H9 (cell line): ENCODE data around the gene TMEM132C. TPM values are rescaled to one million over a fixed set of nuclear protein-coding genes. Genes with fewer than 3 reads are reported as not detected.

Experiments used
- DNase-seq: peaks from one replicate; pipeline ENCODE4 v3.0.0-alpha.2; 2017
- H2AFZ ChIP-seq: one replicate; pipeline ENCODE4 v1.6.1; 2013; ENCODE audit warnings: mild to moderate bottlenecking, low read length, control low read depth, moderate library complexity
- H2AK5ac ChIP-seq: 2 replicates; pipeline ENCODE4 v1.6.1; 2013; ENCODE audit warnings: low read length, control low read depth, mixed read lengths; ENCODE audit not compliant: insufficient read length
- H2BK120ac ChIP-seq: one replicate; pipeline ENCODE4 v1.6.1; 2013; ENCODE audit warnings: low read depth, mild to moderate bottlenecking, low read length, control low read depth, inconsistent platforms; ENCODE audit not compliant: poor library complexity, severe bottlenecking
- H2BK12ac ChIP-seq: 2 replicates; pipeline ENCODE4 v1.6.1; 2013; ENCODE audit warnings: low read length, control low read depth, mixed read lengths, low read depth; ENCODE audit not compliant: insufficient read length
- H2BK15ac ChIP-seq: 2 replicates; pipeline ENCODE4 v1.6.1; 2013; ENCODE audit warnings: low read depth, low read length, control low read depth
- H2BK20ac ChIP-seq: one replicate; pipeline ENCODE4 v1.6.1; 2013; ENCODE audit warnings: low read depth, mild to moderate bottlenecking, low read length, control low read depth, inconsistent platforms; ENCODE audit not compliant: poor library complexity, severe bottlenecking
- H2BK5ac ChIP-seq: 2 replicates; pipeline ENCODE4 v1.6.1; 2013; ENCODE audit warnings: low read length, control low read depth, mixed read lengths; ENCODE audit not compliant: insufficient read length
- H3K14ac ChIP-seq: 2 replicates; pipeline ENCODE4 v1.6.1; 2013; ENCODE audit warnings: low read length, control low read depth; ENCODE audit not compliant: insufficient read depth
- H3K18ac ChIP-seq: 2 replicates; pipeline ENCODE4 v1.6.1; 2013; ENCODE audit warnings: low read depth, mild to moderate bottlenecking, mixed read lengths, low read length, control low read depth; ENCODE audit not compliant: insufficient read length
- H3K23ac ChIP-seq: 2 replicates; pipeline ENCODE4 v1.6.1; 2013; ENCODE audit warnings: low read length, control low read depth, mixed read lengths, low read depth; ENCODE audit not compliant: insufficient read length
- H3K23me2 ChIP-seq: 2 replicates; pipeline ENCODE4 v1.6.1; 2013; ENCODE audit warnings: low read depth, mild to moderate bottlenecking, mixed read lengths, low read length, control low read depth; ENCODE audit not compliant: insufficient read length, poor library complexity, severe bottlenecking
- H3K27ac ChIP-seq: 2 replicates; pipeline ENCODE4 v1.5.1; 2013; ENCODE audit warnings: low read length, control low read depth, mixed read lengths, low read depth; ENCODE audit not compliant: insufficient read length
- H3K27me3 ChIP-seq: 2 replicates; pipeline ENCODE4 v1.6.1; 2013; ENCODE audit warnings: low read length, control low read depth, inconsistent platforms; ENCODE audit not compliant: insufficient read depth
- H3K4ac ChIP-seq: 2 replicates; pipeline ENCODE4 v1.6.1; 2013; ENCODE audit warnings: low read depth, mild to moderate bottlenecking, control low read depth, inconsistent platforms, low read length, moderate library complexity
- H3K4me1 ChIP-seq: 2 replicates; pipeline ENCODE4 v1.6.1; 2013; ENCODE audit warnings: low read length, control low read depth, inconsistent platforms; ENCODE audit not compliant: insufficient read depth
- H3K4me2 ChIP-seq: 2 replicates; pipeline ENCODE4 v1.6.1; 2013; ENCODE audit warnings: low read length, control low read depth, mixed read lengths; ENCODE audit not compliant: insufficient read length, insufficient read depth
- H3K56ac ChIP-seq: 2 replicates; pipeline ENCODE4 v1.6.1; 2013; ENCODE audit warnings: low read depth, mild to moderate bottlenecking, mixed read lengths, low read length, control low read depth; ENCODE audit not compliant: insufficient read length
- H3K79me1 ChIP-seq: 2 replicates; pipeline ENCODE4 v1.6.1; 2013; ENCODE audit warnings: low read depth, mild to moderate bottlenecking, moderate library complexity, low read length, control low read depth, inconsistent platforms; ENCODE audit not compliant: insufficient read depth, poor library complexity, severe bottlenecking
- H3K79me2 ChIP-seq: 2 replicates; pipeline ENCODE4 v1.6.1; 2013; ENCODE audit warnings: low read length, control low read depth, inconsistent platforms; ENCODE audit not compliant: insufficient read depth
- H3K9ac ChIP-seq: 2 replicates; pipeline ENCODE4 v1.6.1; 2013; ENCODE audit warnings: low read length, control low read depth, mixed read lengths; ENCODE audit not compliant: insufficient read length; ENCODE audit errors: extremely low read depth
- H3K9me3 ChIP-seq: one replicate; pipeline ENCODE4 v1.6.1; 2013; ENCODE audit warnings: low read depth, low read length, inconsistent platforms; ENCODE audit not compliant: control insufficient read depth
- H3T11ph ChIP-seq: one replicate; pipeline ENCODE4 v1.6.1; 2013; ENCODE audit warnings: mild to moderate bottlenecking, low read length, control low read depth, inconsistent platforms
- H4K20me1 ChIP-seq: one replicate; pipeline ENCODE4 v1.6.1; 2013; ENCODE audit not compliant: control insufficient read depth, insufficient read length, insufficient read depth
- H4K5ac ChIP-seq: 2 replicates; pipeline ENCODE4 v1.6.1; 2013; ENCODE audit warnings: low read depth, mild to moderate bottlenecking, mixed read lengths, low read length, control low read depth; ENCODE audit not compliant: insufficient read length
- H4K8ac ChIP-seq: replicated peaks from 2 replicates; pipeline ENCODE4 v1.6.1; 2013; ENCODE audit warnings: low read length, control low read depth, mixed read lengths, low read depth; ENCODE audit not compliant: insufficient read length
- H4K91ac ChIP-seq: 2 replicates; pipeline ENCODE4 v1.6.1; 2013; ENCODE audit warnings: low read depth, mild to moderate bottlenecking, moderate library complexity, mixed read lengths, low read length, control low read depth; ENCODE audit not compliant: insufficient read length
- H3K27ac Mint-ChIP-seq, 3 experiments: 2 replicates in 2 of 3; 3 replicates in 1 of 3; pipeline ENCODE4 v1.8.0; 2020 to 2021; ENCODE audit warnings: mixed read lengths in 3 of 3, mild to moderate bottlenecking in 1 of 3, moderate library complexity in 1 of 3
- H3K27me3 Mint-ChIP-seq: 2 replicates; pipeline ENCODE4 v1.8.0; 2021; ENCODE audit warnings: low read depth, mild to moderate bottlenecking, moderate library complexity, mixed read lengths
- H3K36me3 Mint-ChIP-seq, 3 experiments: 2 replicates in 2 of 3; 3 replicates in 1 of 3; pipeline ENCODE4 v1.8.0; 2020 to 2021; ENCODE audit warnings: low read depth in 3 of 3, mixed read lengths in 3 of 3; ENCODE audit not compliant: insufficient read depth in 1 of 3
- H3K4me1 Mint-ChIP-seq, 2 experiments: 2 replicates each; pipeline ENCODE4 v1.8.0; 2020; ENCODE audit warnings: mixed read lengths in 2 of 2
- H3K4me3 Mint-ChIP-seq, 2 experiments: 2 replicates in 1 of 2; 3 replicates in 1 of 2; pipeline ENCODE4 v1.8.0; 2020 to 2021; ENCODE audit warnings: mild to moderate bottlenecking in 2 of 2, mixed read lengths in 2 of 2, moderate library complexity in 1 of 2
- H3K9me3 Mint-ChIP-seq, 2 experiments: 2 replicates in 1 of 2; 3 replicates in 1 of 2; pipeline ENCODE4 v1.8.0; 2020; ENCODE audit warnings: mild to moderate bottlenecking in 2 of 2, mixed read lengths in 2 of 2, moderate library complexity in 1 of 2
- CTCF ChIP-seq: fragments of 200-600 bp; sonication (generic); conservative IDR thresholded peaks from 3 replicates; pipeline ENCODE4 v1.8.0; 2021; ENCODE audit warnings: antibody characterized with exemption, mild to moderate bottlenecking
- WGBS: extraction: QIAGEN DNeasy Blood & Tissue Kit; methylation state at CpG from one replicate; pipeline ENCODE4 v1.1.7; 2013; ENCODE audit warnings: missing lambda C conversion rate, low lambda C conversion rate, mixed read lengths; ENCODE audit not compliant: insufficient read length; ENCODE audit errors: extremely low coverage; 5-methylcytosine and 5-hydroxymethylcytosine counted together
- total RNA-seq: library from RNA; stranded (reverse); gene quantifications from 2 replicates; pipeline ENCODE4 v1.2.1, GENCODE V29; 2021

The TMEM132C gene
- total RNA-seq, 1 experiment from 2014 or later: 0.22 TPM

- WGBS: no CpG with 5 or more reads among the region's 7 CpGs
- no peaks in the 10 kb centered on the region; a peak in 2 of 5 replicates for H3K9me3 Mint-ChIP-seq
- H2BK15ac ChIP-seq: no peak overlapping the region
Measured at GRCh38 chr12:128594521-128594920, 327.6 kb downstream of the TMEM132C start.

More at GRCh38 chr12:128594521-128594920, 327.6 kb downstream of the TMEM132C start:
- no peak for DNase-seq
- Histone ChIP-seq H2BK120ac (no peak overlapping the region), H2BK12ac (no peak overlapping the region), H2AFZ (no peak overlapping the region), H3K27me3 (no peaks in the 10 kb centered on the region), H2BK5ac (no peak overlapping the region), H3K79me1 (no peaks in the 10 kb centered on the region), H3K14ac (no peak overlapping the region), H3T11ph (no peak overlapping the region), H2AK5ac (no peak overlapping the region), H4K8ac (no peak overlapping the region), H3K18ac (no peak overlapping the region), H3K4me2 (no peak overlapping the region), H3K23me2 (no peaks in the 10 kb centered on the region), H3K9me3 (no peaks in the 10 kb centered on the region), H4K5ac (no peak overlapping the region), H3K27ac (no peak overlapping the region), H3K9ac (no peak overlapping the region), H3K23ac (no peak overlapping the region), H2BK20ac (no peak overlapping the region), H4K20me1 (peaks cover 3% of the 10 kb centered on the region), H3K4me1 (no peaks in the 10 kb centered on the region), H3K4ac (no peak overlapping the region), H3K56ac (no peak overlapping the region), H3K79me2 (no peaks in the 10 kb centered on the region), H4K91ac (no peak overlapping the region)
- H3K27ac Mint-ChIP-seq: no peak overlapping the region
- peaks cover 14 to 21% of the 10 kb centered on the region in 2 experiments for H3K4me1 Mint-ChIP-seq
- no peaks in the 10 kb centered on the region; a peak in 1 of 7 replicates for H3K36me3 Mint-ChIP-seq
- no peak for TF ChIP-seq CTCF
- H3K27me3 Mint-ChIP-seq: peaks cover 60% of the 10 kb centered on the region
- H3K4me3 Mint-ChIP-seq: no peak overlapping the region
